ENCODE measurements around the gene VWA8.

GRCh38 chr13:41916173-41916954 lies 44.5 kb downstream of the VWA8 start:
- no peak for TF ChIP-seq POLR2AphosphoS5 (IDR thresholded peaks at IDR 0.05; ENCODE audit: low read depth, low read length)
- no peak for TF ChIP-seq SIN3A (IDR thresholded peaks at IDR 0.05; ENCODE audit: borderline replicate concordance, insufficient read depth, low read length)
- no peak for TF ChIP-seq TAF1 (IDR thresholded peaks at IDR 0.05; ENCODE audit: borderline replicate concordance, insufficient read depth, low read length)
